Activated CD4-positive, alpha-beta T cell treated with anti-CD3 and anti-CD28 coated beads for 36 hours (primary cell): ENCODE data around the gene HIVEP2. TPM values are rescaled to one million over a fixed set of nuclear protein-coding genes. Genes with fewer than 3 reads are reported as not detected.

Experiments
- ATAC-seq: fragments of 200-7000 bp; cut with Tn5 transposase; one replicate; pipeline ENCODE4 v1.10.0; 2021; ENCODE audit warnings: mild to moderate bottlenecking, moderate library complexity
- CTCF ChIA-PET: fragments of 350-600 bp; sonication (Branson Sonifier 250); formaldehyde crosslinking; loops from one replicate; lab custom pipeline; 2021; ENCODE audit warnings: antibody characterized with exemption; lab: Charles Lee
- POLR2A ChIA-PET: fragments of 350-600 bp; sonication (Branson Sonifier 250); formaldehyde crosslinking; loops from one replicate; lab custom pipeline; 2021; ENCODE audit warnings: antibody characterized with exemption, inconsistent platforms; lab: Charles Lee
- DNase-seq: peaks from one replicate; pipeline ENCODE4 v3.0.0-alpha.2; 2020
- H3K27ac Mint-ChIP-seq: one replicate; pipeline ENCODE4 v1.8.0; 2021; ENCODE audit warnings: mixed read lengths
- H3K27me3 Mint-ChIP-seq: one replicate; pipeline ENCODE4 v1.8.0; 2021; ENCODE audit warnings: mixed read lengths
- H3K36me3 Mint-ChIP-seq: one replicate; pipeline ENCODE4 v1.8.0; 2021; ENCODE audit warnings: low read depth, mixed read lengths
- H3K4me1 Mint-ChIP-seq: one replicate; pipeline ENCODE4 v1.8.0; 2021; ENCODE audit warnings: mixed read lengths
- H3K4me3 Mint-ChIP-seq: one replicate; pipeline ENCODE4 v1.8.0; 2021; ENCODE audit warnings: mild to moderate bottlenecking, moderate library complexity, mixed read lengths
- H3K9me3 Mint-ChIP-seq: one replicate; pipeline ENCODE4 v1.8.0; 2021; ENCODE audit warnings: low read depth, mixed read lengths
- intact Hi-C, 2 experiments: fragments of 100-400 bp; cut with DNase I in 1 of 2; cut with micrococcal nuclease in 1 of 2; formaldehyde crosslinking; loops; one replicate each; pipeline versions ENCODE4 v1.14.2 to v1.15.1; 2022 to 2024; cut with DNase I, micrococcal nuclease
- total RNA-seq, 2 experiments: library from RNA; stranded (reverse); gene quantifications; one replicate each; pipeline ENCODE4 v1.2.3, GENCODE V29; 2021

HIVEP2 gene
- total RNA-seq, 2 experiments from 2014 or later = 30.7 to 33.6 TPM

GRCh38 chr6:142845143-142845571 is 99.8 kb downstream of the HIVEP2 start:
- H3K4me3 Mint-ChIP-seq = peak overlapping the region; percentile 71
- POLR2A ChIA-PET = interaction anchor here (0.6 to 1.0 kb wide), 2 partner anchors 8 to 120 kb away, joined by 3 read pairs; no protein-coding TSS in a partner anchor
- H3K36me3 Mint-ChIP-seq = peaks cover 11% of the 10 kb centered on the region
- no peaks in the 10 kb centered on the region for H3K9me3 Mint-ChIP-seq
- CTCF ChIA-PET = interaction anchor here (1.1 kb wide), 1 partner anchor 26 kb away, joined by 3 read pairs; no protein-coding TSS in a partner anchor
- H3K27ac Mint-ChIP-seq = peak overlapping the region; percentile 97
- no peaks in the 10 kb centered on the region for H3K27me3 Mint-ChIP-seq
- peaks cover 87% of the 10 kb centered on the region for H3K4me1 Mint-ChIP-seq
- DNase-seq (no peak), ATAC-seq (peak; percentile 38)
- intact Hi-C loops = no loop called here

- peak overlapping the region; percentile 71 for H3K4me3 Mint-ChIP-seq
- DNase-seq (no peak), ATAC-seq (no peak)
- CTCF ChIA-PET = interaction anchor here (0.6 to 4.0 kb wide), 9 partner anchors 9 to 88 kb away, joined by 3 to 22 read pairs (median 4); no protein-coding TSS in a partner anchor
- POLR2A ChIA-PET = interaction anchor here (0.6 to 1.8 kb wide), 4 partner anchors 8 to 63 kb away, joined by 4 to 9 read pairs (median 6); no protein-coding TSS in a partner anchor
- no peaks in the 10 kb centered on the region for H3K27me3 Mint-ChIP-seq
- peak overlapping the region; percentile 97 for H3K27ac Mint-ChIP-seq
- intact Hi-C loops = loop anchor here (5.0 kb wide), 2 partner anchors 42 to 277 kb away; no protein-coding TSS in a partner anchor
- peaks cover 11% of the 10 kb centered on the region for H3K36me3 Mint-ChIP-seq
- no peaks in the 10 kb centered on the region for H3K9me3 Mint-ChIP-seq
- peaks cover 87% of the 10 kb centered on the region for H3K4me1 Mint-ChIP-seq
Measured at GRCh38 chr6:142844065-142844755, 100.8 kb downstream of the HIVEP2 start.

- Mint-ChIP-seq H3K9me3 (no peaks in the 10 kb centered on the region), H3K4me3 (peak overlapping the region; percentile 71), H3K36me3 (peaks cover 7% of the 10 kb centered on the region), H3K27ac (peak overlapping the region; percentile 97), H3K27me3 (no peaks in the 10 kb centered on the region), H3K4me1 (peaks cover 88% of the 10 kb centered on the region)
- CTCF ChIA-PET = interaction anchor here (0.6 to 4.0 kb wide), 22 partner anchors 10 to 183 kb away, joined by 3 to 22 read pairs (median 4); no protein-coding TSS in a partner anchor
- ATAC-seq = peak; percentile 9
- DNase-seq = no peak
- POLR2A ChIA-PET = interaction anchor here (0.6 to 1.8 kb wide), 18 partner anchors 8 to 701 kb away, joined by 3 to 17 read pairs (median 4); no protein-coding TSS in a partner anchor
- intact Hi-C loops = loop anchor here (1.0 to 5.0 kb wide), 9 partner anchors 8 to 276 kb away; no protein-coding TSS in a partner anchor
Measured at GRCh38 chr6:142843361-142843760, 101.6 kb downstream of the HIVEP2 start.

GRCh38 chr6:142842418-142843261 is 102.3 kb downstream of the HIVEP2 start:
- ChIA-PET CTCF (interaction anchor here (0.6 to 4.0 kb wide), 24 partner anchors 10 to 218 kb away, joined by 3 to 22 read pairs (median 3); no protein-coding TSS in a partner anchor), POLR2A (interaction anchor here (0.6 to 1.8 kb wide), 20 partner anchors 9 to 700 kb away, joined by 3 to 17 read pairs (median 4); no protein-coding TSS in a partner anchor)
- Mint-ChIP-seq H3K27me3 (no peaks in the 10 kb centered on the region), H3K27ac (peak overlapping the region; percentile 97), H3K4me1 (peaks cover 89% of the 10 kb centered on the region), H3K9me3 (no peaks in the 10 kb centered on the region), H3K36me3 (peaks cover 7% of the 10 kb centered on the region), H3K4me3 (peak overlapping the region; percentile 71)
- ATAC-seq (peak; percentile 80), DNase-seq (peak; percentile 66)
- intact Hi-C loops = loop anchor here (1.0 to 5.0 kb wide), 11 partner anchors 9 to 275 kb away; no protein-coding TSS in a partner anchor

- H3K36me3 Mint-ChIP-seq = peaks cover 7% of the 10 kb centered on the region
- POLR2A ChIA-PET = interaction anchor here (0.9 to 1.1 kb wide), 2 partner anchors 42 to 601 kb away, joined by 3 to 4 read pairs; no protein-coding TSS in a partner anchor
- H3K9me3 Mint-ChIP-seq = no peaks in the 10 kb centered on the region
- H3K4me1 Mint-ChIP-seq = peaks cover 88% of the 10 kb centered on the region
- peak overlapping the region; percentile 97 for H3K27ac Mint-ChIP-seq
- intact Hi-C loops = loop anchor here (1.0 to 5.0 kb wide), 8 partner anchors 15 to 275 kb away; no protein-coding TSS in a partner anchor
- H3K4me3 Mint-ChIP-seq = peak overlapping the region; percentile 71
- DNase-seq (no peak), ATAC-seq (no peak)
- H3K27me3 Mint-ChIP-seq = no peaks in the 10 kb centered on the region
- CTCF ChIA-PET = interaction anchor here (1.2 to 4.0 kb wide), 3 partner anchors 11 to 185 kb away, joined by 4 to 22 read pairs (median 4); no protein-coding TSS in a partner anchor
Measured at GRCh38 chr6:142841915-142842314, 103.1 kb downstream of the HIVEP2 start.

- Mint-ChIP-seq H3K4me3 (no peak overlapping the region), H3K36me3 (peaks cover 13% of the 10 kb centered on the region), H3K9me3 (no peaks in the 10 kb centered on the region), H3K27me3 (no peaks in the 10 kb centered on the region), H3K4me1 (peaks cover 82% of the 10 kb centered on the region), H3K27ac (peak overlapping the region; percentile 85)
- intact Hi-C loops = loop anchor here (5.0 kb wide), 3 partner anchors 37 to 272 kb away; no protein-coding TSS in a partner anchor
- DNase-seq (no peak), ATAC-seq (peak; percentile 19)
- CTCF ChIA-PET = interaction anchor here (1.2 to 5.4 kb wide), 5 partner anchors 10 to 147 kb away, joined by 3 to 37 read pairs (median 4); no protein-coding TSS in a partner anchor
- POLR2A ChIA-PET = interaction anchor here (0.5 to 1.6 kb wide), 4 partner anchors 10 to 696 kb away, joined by 3 to 5 read pairs (median 4); no protein-coding TSS in a partner anchor
Measured at GRCh38 chr6:142839686-142840040, 105.3 kb downstream of the HIVEP2 start.

DNA sequence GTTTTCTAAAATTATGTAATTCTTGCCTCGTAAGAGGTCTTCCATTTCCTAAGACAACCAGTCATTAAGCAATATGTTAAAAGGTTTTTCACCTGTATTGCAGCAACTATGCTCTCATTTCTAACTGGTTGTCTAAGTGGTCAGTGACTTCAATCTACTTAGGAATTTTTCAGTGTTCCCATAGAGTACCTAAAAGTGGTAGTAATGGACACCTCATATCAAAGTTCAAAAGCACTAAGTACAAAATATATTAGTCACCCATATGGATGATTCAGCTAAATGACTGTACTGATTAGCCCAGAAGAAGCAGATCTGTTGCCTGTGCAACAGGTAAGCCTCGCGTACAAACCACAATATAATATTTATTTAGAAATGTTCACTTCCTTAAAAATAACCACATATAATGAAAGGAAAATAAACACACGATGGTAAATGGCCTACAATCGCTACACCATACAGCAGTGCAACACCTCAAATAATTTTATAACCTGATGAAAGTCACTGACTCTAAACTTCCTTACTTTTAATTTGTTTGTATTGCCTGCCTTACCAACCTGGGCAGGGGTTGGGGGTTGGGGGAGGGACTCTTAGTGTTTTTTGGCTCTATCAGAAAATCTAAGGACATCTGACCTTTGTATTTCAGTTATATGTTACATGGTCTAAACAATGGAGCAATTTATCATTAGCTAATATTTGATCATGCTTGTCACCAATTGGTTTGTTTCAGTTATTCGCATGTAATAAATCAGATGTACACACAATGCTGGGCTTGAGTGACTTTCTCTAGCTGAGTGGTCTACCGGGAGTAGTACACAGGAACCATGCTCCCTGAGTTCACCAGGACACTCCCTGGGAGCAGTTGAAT is 105.9 kb downstream of the HIVEP2 start:
- Mint-ChIP-seq H3K9me3 (no peaks in the 10 kb centered on the region), H3K4me1 (peaks cover 76% of the 10 kb centered on the region), H3K36me3 (peaks cover 11% of the 10 kb centered on the region), H3K27ac (peak overlapping the region; percentile 85), H3K27me3 (no peaks in the 10 kb centered on the region), H3K4me3 (peak overlapping the region; percentile 24)
- DNase-seq (no peak), ATAC-seq (peak; percentile 27)
- ChIA-PET POLR2A (interaction anchor here (0.5 to 1.6 kb wide), 4 partner anchors 11 to 695 kb away, joined by 3 to 5 read pairs (median 4); no protein-coding TSS in a partner anchor), CTCF (interaction anchor here (0.5 to 5.4 kb wide), 7 partner anchors 9 to 147 kb away, joined by 3 to 37 read pairs (median 3); no protein-coding TSS in a partner anchor)
- intact Hi-C loops = loop anchor here in 1 of 2 experiments (5.0 kb wide), 1 partner anchor 147 kb away; no protein-coding TSS in a partner anchor

- no peak overlapping the region for H3K4me3 Mint-ChIP-seq
- ChIA-PET POLR2A (interaction anchor here (0.7 kb wide), 2 partner anchors 11 to 44 kb away, joined by 3 to 6 read pairs; no protein-coding TSS in a partner anchor), CTCF (interaction anchor here (0.7 to 5.4 kb wide), 5 partner anchors 10 to 144 kb away, joined by 3 to 37 read pairs (median 3); no protein-coding TSS in a partner anchor)
- peak overlapping the region; percentile 49 for H3K27ac Mint-ChIP-seq
- ATAC-seq = no peak
- H3K9me3 Mint-ChIP-seq = no peaks in the 10 kb centered on the region
- peaks cover 27% of the 10 kb centered on the region for H3K36me3 Mint-ChIP-seq
- intact Hi-C loops = loop anchor here in 1 of 2 experiments (5.0 kb wide), 1 partner anchor 144 kb away; no protein-coding TSS in a partner anchor
- H3K4me1 Mint-ChIP-seq = peaks cover 76% of the 10 kb centered on the region
- no peak for DNase-seq
- H3K27me3 Mint-ChIP-seq = no peaks in the 10 kb centered on the region
Measured at GRCh38 chr6:142835787-142836535, 109.0 kb downstream of the HIVEP2 start.

DNA sequence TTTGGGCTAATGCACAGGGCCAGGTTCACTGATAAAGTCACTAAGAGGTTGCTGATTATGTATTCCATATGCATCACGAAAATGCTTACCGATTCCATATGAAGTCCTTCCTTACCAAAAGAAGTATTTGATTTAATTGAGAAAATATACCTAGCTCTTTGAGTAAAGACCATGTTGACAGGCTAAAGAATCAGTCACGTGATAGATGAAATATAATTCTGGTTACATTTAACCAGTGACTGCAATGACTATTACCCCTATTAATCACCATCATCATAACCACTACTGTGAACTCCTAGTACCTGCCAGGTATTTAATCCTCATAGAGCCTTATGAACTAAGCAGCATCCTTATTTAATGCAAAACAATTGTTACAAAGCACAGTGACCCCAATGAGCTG is 110.1 kb downstream of the HIVEP2 start:
- Mint-ChIP-seq H3K27me3 (no peaks in the 10 kb centered on the region), H3K4me1 (peaks cover 80% of the 10 kb centered on the region), H3K36me3 (peaks cover 37% of the 10 kb centered on the region), H3K4me3 (no peak overlapping the region), H3K9me3 (no peaks in the 10 kb centered on the region), H3K27ac (no peak overlapping the region)
- ATAC-seq = no peak
- no peak for DNase-seq
- intact Hi-C loops = loop anchor here in 1 of 2 experiments (5.0 kb wide), 1 partner anchor 143 kb away; no protein-coding TSS in a partner anchor
- POLR2A ChIA-PET = interaction anchor here (0.7 kb wide), 2 partner anchors 39 to 173 kb away, joined by 3 to 7 read pairs; no protein-coding TSS in a partner anchor
- CTCF ChIA-PET = interaction anchor here (0.6 to 5.4 kb wide), 4 partner anchors 9 to 230 kb away, joined by 3 to 37 read pairs (median 4); no protein-coding TSS in a partner anchor
